CMK (cell line): ENCODE measurements around the gene BARX1.
"Not testable (repeated sequence)": the region's sequence is repeated elsewhere in the genome, so short reads cannot be mapped to it uniquely, and the experiment has no call there.

Source experiments
- DNase-seq: peaks from one replicate; pipeline ENCODE4 v3.0.0-alpha.2; 2010; ENCODE audit warnings: low read depth

Gene BARX1

GRCh38 chr9:93951655-93952118, 3.5 kb downstream of the BARX1 start:
- no peak for DNase-seq

GRCh38 chr9:93950619-93951601, 4.2 kb downstream of the BARX1 start:
- DNase-seq: no peak

DNA sequence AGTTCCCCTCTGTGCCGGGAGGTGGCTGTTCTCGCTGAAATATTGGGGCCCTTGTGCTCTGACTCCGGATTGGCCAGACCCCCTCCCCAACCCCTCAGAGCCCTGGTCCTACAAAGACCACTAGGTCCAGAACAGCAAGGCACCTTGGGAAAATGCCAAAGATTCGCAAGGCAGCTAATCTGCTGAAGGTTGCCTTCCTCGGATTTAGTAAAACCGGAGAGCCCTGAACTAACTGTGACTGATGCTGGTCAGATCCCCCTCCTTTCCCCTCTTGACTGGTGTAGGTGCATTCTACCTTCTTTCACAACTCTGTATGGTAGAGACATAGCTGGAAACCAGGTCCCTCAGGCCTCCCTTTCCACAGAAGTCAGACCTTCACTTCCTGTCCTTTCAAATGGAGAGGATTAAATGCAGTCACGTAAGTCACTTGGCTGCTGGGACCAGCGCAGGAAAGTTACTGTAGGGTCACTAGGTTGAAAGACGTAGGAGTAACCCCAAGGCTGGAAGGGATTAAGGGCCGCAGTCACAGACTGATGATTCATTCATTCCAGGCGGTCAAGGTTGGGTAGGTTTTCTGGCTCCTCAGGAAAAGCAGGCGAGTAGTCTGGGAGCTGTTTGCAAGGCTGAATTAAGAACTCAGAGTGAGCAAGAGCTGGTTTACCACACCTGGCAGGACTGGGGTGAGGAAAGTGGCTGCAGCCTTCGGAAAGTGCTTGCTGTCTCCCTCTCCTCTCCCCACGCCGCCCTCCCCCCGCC, 5.3 kb downstream of the BARX1 start:
- DNase-seq: no peak

- no peak for DNase-seq
Measured at GRCh38 chr9:93949073-93949693, 6.0 kb downstream of the BARX1 start.

- DNase-seq: no peak
Measured at GRCh38 chr9:93948441-93949072, 6.6 kb downstream of the BARX1 start.

GRCh38 chr9:93947409-93948070, 7.6 kb downstream of the BARX1 start:
- no peak for DNase-seq

DNA sequence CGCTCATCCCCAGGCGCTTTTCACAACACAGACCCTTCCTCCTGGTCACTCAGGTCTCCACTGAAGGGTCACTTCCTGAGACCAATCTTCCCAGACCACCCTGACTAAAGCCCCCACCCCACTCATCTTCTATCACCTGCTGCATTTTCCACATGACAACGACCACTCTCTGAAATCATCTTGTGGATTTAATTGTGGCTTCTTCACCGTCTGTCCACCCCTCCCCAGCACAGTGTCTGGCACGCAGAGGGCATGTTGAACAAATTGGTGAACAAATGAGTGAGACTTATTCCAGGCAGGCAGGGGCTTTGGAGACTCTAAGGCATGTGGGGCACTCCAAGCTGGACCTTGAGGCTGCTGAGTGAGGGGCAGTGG, 8.8 kb downstream of the BARX1 start:
- DNase-seq: no peak

GRCh38 chr9:93945400-93946337, 9.5 kb downstream of the BARX1 start:
- DNase-seq: no peak

DNA sequence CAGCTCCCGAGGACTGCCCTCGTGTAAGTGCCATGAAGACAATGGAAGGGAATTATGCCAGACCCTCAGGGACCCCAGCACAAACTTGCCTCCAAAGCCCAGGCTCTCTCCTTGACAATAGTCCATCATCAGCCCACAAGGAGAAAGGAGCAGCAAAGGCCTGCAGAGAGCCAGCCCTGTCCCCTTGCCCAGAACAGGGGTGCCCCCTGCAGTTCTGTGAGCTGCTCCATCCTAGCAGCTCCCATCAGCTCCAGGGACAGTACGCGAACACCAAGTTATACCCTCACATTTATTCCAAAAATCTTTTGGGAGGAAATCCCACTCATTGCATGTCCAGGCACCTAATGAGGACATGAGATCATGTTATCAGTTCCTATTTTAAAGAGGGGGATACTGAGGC, 11.1 kb downstream of the BARX1 start:
- no peak for DNase-seq

GRCh38 chr9:93942161-93942560, 13.0 kb downstream of the BARX1 start:
- no peak for DNase-seq

DNA sequence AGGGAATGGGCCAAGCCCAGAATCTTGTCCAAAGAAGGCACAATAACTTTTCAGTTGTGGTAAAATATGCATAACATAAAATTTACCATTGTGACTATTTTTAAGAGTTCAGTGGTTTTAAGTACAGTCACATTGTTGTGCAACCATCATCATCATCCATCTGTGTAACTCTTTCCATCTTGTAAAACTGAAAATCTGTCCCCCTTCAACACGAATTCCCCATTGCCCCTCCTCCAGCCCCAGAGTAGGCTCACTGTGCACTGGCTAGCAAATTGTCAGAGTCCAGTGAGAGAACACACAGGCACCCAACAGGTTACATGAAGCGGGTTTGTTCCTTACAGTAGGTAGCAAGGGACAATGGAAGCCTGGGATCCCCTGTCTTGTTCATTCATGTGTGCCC, 13.7 kb downstream of the BARX1 start:
- DNase-seq: no peak

- no peak for DNase-seq
Measured at GRCh38 chr9:93940951-93941350, 14.2 kb downstream of the BARX1 start.

DNA sequence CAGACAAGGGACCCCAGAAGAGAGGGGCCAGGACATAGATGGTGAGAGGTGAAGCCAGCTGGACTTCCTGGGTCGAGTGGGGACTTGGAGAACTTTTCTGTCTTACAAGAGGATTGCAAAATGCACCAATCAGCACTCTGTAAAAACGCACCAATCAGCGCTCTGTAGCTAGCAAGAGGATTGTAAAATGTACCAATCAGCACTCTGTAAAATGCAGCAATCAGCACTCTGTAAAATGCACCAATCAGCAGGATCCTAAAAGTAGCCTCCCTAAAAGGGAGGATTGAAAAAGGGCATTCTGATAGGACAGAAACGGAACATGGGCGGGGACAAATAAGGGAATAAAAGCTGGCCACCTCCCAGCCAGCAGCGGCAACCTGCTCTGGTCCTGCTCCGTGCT, 15.6 kb downstream of the BARX1 start:
- DNase-seq: not testable (repeated sequence)

DNA sequence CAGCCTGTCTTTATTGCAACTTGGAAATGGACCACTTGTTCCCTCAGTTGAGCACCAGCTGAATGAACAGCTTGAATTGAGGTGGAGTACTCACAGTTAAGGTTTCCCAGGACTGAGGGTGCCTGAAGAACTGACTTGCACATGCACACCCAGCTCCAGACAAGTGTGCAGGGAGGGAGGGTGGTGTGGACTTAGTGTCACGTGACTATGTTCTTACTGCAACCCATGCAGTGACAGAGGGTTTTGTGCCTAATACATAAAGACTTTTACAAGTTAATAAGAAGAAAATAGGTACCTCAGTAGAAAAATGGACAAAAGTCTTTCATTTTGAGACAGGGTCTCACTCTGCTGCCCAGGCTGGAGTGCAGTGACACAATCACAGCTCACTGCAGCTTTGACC, 18.0 kb downstream of the BARX1 start:
- no peak for DNase-seq

GRCh38 chr9:93931905-93932304, 23.2 kb downstream of the BARX1 start:
- no peak for DNase-seq

DNA sequence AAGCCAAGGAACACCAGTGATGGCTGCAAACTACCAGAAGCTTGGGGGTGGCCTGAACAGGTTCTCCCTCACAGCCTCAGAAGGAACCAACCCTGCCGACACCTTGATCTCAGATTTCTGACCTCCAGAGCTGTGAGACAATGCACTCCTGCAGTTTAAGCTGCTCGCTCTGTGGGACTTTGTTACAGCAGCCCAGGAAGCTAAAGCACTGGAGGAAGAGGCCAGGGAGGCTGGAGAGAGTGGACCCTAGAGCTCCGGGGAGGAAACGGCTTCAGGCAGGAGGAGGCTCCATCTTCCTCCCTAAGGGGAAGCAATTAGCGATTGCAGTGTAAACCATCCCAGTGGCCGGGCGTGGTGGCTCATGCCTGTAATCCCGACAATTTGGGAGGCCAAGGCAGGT, 25.1 kb downstream of the BARX1 start:
- no peak for DNase-seq

GRCh38 chr9:93929231-93929630, 25.9 kb downstream of the BARX1 start:
- DNase-seq: no peak

- DNase-seq: no peak
Measured at GRCh38 chr9:93922535-93922934, 32.6 kb downstream of the BARX1 start.

DNA sequence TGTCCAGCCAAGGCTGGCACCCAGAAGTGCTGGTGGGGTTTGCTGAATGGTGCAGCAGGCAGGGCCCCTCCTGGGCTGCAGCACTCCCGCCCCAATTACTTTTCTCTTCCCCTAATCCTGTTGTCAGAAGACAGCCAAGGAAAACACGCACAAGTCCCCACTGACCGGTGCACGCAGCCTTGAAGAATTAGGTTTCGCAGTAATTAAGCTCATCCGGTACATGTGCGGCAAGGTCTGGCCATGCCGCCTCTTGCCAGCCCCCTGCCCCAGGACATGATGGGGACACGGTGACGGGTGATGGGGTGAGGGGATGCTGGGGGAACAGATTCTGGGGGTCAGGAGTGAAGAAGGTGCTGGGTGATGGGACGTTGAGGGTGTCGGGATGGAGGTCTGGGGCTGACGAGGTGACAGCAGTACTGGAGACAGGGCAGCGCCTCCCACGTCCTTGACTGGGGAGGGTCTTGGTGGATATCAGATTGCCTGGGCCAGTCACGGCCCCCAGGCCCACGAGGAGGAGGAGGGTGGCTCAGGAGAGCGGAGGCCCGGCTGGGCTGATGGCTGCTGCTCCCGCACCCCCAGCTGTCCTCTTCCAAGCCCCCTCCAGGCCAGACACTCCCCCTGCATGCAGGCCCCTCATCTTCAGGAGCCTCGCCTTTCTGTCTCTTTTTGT, 34.9 kb downstream of the BARX1 start:
- no peak for DNase-seq

DNA sequence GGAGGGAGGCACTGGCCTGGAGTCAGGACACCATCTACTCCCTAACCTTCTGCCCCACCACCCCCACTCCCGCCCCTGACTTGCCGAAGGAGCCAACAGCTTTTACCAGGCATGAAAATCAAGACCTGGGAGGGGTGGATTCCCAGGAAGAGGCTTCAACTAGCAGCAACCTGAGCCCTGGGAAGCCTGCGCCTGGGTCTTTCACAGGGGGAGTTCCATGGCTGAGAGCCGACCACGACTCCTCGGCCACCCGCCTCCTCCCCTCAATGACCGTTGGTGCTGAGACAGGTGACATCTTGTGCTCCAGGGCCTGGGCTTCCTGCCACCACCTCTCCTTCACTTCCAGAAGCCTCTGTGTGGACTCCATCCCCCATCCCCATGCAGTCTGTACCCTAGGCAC, 37.1 kb downstream of the BARX1 start:
- DNase-seq: no peak
